HG03432 (cell line): Measurements from ENCODE around the gene CHST15.
"Not testable (repeated sequence)": the region's sequence is repeated elsewhere in the genome, so short reads cannot be mapped to it uniquely, and the experiment has no call there.

Experiments
- ATAC-seq: cut with Tn5 transposase; IDR thresholded peaks from one replicate; pipeline ENCODE4 v1.9.1; 2021; ENCODE audit warnings: mild to moderate bottlenecking, moderate library complexity; ENCODE audit not compliant: unreplicated experiment

Gene CHST15

GRCh38 chr10:124047427-124048152, 45.8 kb downstream of the CHST15 start:
- no peak for ATAC-seq

GRCh38 chr10:124045801-124046355, 47.5 kb downstream of the CHST15 start:
- ATAC-seq, result no peak

DNA sequence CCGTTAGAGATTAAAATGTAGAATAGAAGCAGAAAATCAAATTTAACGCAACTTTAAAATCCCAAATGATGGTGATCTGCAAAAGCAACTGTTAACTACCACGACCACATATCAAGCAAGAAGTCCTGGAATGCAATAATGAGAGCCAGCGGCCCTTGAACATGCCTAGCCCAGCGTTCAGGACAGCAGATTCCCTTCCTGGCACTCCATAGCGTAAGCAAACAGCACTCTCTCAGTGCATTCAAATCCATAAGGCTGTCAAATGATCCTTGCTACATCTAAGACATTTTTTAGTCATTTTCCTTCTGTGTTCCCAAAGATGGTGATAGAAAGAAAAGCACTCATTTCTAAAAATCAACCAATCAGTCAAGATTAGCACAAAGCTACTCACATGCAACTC, 48.1 kb downstream of the CHST15 start:
- ATAC-seq, result no peak

GRCh38 chr10:124044143-124044862, 49.1 kb downstream of the CHST15 start:
- no peak for ATAC-seq

GRCh38 chr10:124043310-124044142, 49.9 kb downstream of the CHST15 start:
- peak; percentile 89 for ATAC-seq

DNA sequence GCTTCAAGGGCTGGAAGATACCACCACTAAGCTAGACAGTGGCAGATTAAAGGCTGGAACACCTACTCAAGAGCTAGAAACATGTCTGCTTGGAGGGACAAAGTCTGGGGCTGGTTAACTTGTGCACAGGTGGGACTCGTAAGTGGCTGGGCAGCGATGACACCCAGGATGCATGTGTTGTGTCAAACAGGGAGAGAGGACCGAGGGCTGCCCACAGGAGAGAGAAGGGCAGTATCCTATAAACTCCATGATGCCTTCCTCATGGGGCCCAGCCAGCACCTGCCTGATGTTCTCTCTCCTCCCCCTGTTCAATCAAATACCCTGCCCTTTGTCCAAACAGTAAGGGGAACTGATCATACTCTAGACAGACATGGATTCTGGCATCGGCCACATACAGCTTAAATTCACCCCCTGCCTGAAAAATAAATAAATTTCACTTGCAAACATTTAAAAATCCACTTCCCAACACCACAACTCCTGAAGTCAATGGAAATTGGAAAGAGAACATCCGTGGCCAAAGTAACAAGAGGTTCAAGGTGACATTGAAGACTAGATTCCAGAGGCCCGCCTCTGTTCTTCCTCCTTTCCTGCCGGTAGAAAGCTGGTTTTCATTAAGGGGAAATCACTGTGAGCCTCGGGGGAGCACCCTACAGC, 50.6 kb downstream of the CHST15 start:
- ATAC-seq, result no peak

GRCh38 chr10:124041675-124042445, 51.5 kb downstream of the CHST15 start:
- no peak for ATAC-seq

GRCh38 chr10:124040451-124041188, 52.8 kb downstream of the CHST15 start:
- no peak for ATAC-seq

- ATAC-seq, result no peak
Observed at GRCh38 chr10:124039483-124040013, 53.9 kb downstream of the CHST15 start.

- no peak for ATAC-seq
Observed at GRCh38 chr10:124037784-124038183, 55.6 kb downstream of the CHST15 start.

GRCh38 chr10:124037286-124037685, 56.1 kb downstream of the CHST15 start:
- no peak for ATAC-seq

GRCh38 chr10:124036746-124037145, 56.7 kb downstream of the CHST15 start:
- ATAC-seq, result no peak

DNA sequence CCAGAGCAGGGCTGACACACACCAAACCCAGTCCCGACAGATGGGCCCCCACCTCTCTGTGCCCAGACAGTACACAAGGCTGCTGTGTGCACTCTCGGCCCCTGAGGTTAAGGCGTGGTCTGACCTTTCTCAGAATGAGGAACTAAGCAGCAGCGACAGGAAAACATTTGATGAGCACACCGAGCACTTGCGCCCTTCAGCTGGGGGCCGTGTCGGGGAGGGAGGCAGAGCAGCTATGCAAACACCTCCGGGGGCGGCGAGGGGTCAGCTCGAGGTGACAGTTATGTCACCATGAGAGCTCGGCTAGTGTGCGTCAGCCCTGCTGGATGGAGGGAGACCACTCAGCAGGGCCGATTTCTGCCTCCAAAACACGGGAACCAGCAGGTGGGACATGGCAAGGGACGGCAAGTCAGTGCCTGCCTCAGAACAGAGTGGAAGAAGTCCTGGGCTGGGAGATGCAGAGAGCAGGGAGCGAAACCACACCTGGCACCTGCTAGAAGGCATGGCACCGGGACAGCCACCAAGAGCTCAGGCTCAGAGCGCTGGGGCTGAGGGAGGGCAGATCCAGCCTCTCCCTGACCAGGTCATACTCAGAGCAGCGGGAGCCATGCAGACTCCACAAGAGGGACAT, 57.4 kb downstream of the CHST15 start:
- peak; percentile 98 for ATAC-seq

DNA sequence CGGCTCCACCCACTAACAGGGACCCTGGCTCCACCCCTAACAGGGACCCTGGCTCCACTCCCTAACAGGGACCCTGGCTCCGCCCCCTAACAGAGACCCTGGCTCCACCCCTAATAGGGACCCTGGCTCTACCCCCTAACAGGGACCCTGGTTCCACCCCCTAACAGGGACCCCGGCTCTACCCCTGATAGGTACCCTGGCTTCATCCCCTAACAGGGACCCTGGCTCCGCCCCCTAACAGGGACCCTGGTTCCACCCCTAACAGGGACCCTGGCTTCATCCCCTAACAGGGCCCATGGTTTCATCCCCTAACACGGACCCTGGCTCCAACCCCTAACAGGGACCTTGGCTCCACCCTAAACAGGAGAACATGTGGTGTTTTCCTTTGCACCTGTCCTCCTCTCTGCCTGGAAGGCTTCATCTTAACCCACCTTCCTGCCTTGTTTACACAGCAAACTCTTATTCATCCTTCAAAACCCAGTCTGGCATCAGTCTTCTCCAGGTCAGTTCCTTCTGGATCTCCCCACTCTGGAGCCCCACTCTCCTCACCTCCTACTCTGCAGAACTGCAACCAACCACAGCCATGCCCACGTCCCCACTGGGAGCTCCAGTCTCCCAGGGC, 58.0 kb downstream of the CHST15 start:
- ATAC-seq, result no peak

- not testable (repeated sequence) for ATAC-seq
Observed at GRCh38 chr10:124034576-124035305, 58.7 kb downstream of the CHST15 start.

GRCh38 chr10:124033887-124034218, 59.5 kb downstream of the CHST15 start:
- no peak for ATAC-seq
